SH-SY5Y (cell line): ENCODE measurements around the gene SLC24A4.

Source experiments
- GATA2 ChIP-seq: IDR thresholded peaks from 2 replicates; pipeline ENCODE4 v1.6.1; 2011; ENCODE audit warnings: mild to moderate bottlenecking, low read depth, low read length
- GATA3 ChIP-seq: IDR thresholded peaks from 2 replicates; pipeline ENCODE4 v1.6.1; 2011; ENCODE audit warnings: low read depth, mild to moderate bottlenecking, low read length, moderate library complexity

GRCh38 chr14:92482621-92483319, 159.8 kb downstream of the SLC24A4 start:
- TF ChIP-seq GATA3 (no peak), GATA2 (no peak)
